DND-41 (cell line): Measurements from ENCODE around the gene TSPAN11.
A peak's percentile ranks its signal among the peaks of the same experiment; 100 is the strongest.

Experiments used
- ATAC-seq: fragments of 200-7000 bp; cut with Tn5 transposase; 3 replicates; pipeline ENCODE4 v1.9.1; 2021; ENCODE audit warnings: low read depth; ENCODE audit not compliant: insufficient read depth
- DNase-seq: peaks from one replicate; pipeline ENCODE4 v3.0.0-alpha.2; 2020
- H2AFZ ChIP-seq: 2 replicates; pipeline ENCODE4 v1.6.0; 2012; ENCODE audit warnings: low read depth, low read length
- H3K27ac ChIP-seq: 2 replicates; pipeline ENCODE4 v1.5.1; 2012; ENCODE audit warnings: low read length, inconsistent platforms
- H3K27me3 ChIP-seq: fragments of 200-600 bp; sonication (generic); 2 replicates; pipeline ENCODE4 v1.6.0; 2012; ENCODE audit warnings: low read length, mild to moderate bottlenecking, inconsistent platforms; ENCODE audit not compliant: insufficient read depth, poor library complexity
- H3K36me3 ChIP-seq: 2 replicates; pipeline ENCODE4 v1.5.1; 2012; ENCODE audit warnings: low read length, inconsistent platforms; ENCODE audit not compliant: insufficient read depth
- H3K4me1 ChIP-seq: 2 replicates; pipeline ENCODE4 v1.5.1; 2012; ENCODE audit warnings: mild to moderate bottlenecking, low read length; ENCODE audit not compliant: insufficient read depth
- H3K4me2 ChIP-seq: 2 replicates; pipeline ENCODE4 v1.6.0; 2012; ENCODE audit warnings: mild to moderate bottlenecking, moderate library complexity, low read length, inconsistent platforms; ENCODE audit not compliant: insufficient read depth
- H3K4me3 ChIP-seq, 2 experiments: fragments of 200-600 bp in 1 of 2; shearing (Covaris generic) in 1 of 2; 2 replicates each; pipeline ENCODE4 v1.5.1; 2012 to 2016; ENCODE audit warnings: inconsistent platforms in 2 of 2, low read length in 2 of 2, mild to moderate bottlenecking in 2 of 2, low read depth in 1 of 2, moderate library complexity in 1 of 2
- H3K79me2 ChIP-seq: 2 replicates; pipeline ENCODE4 v1.6.0; 2012; ENCODE audit warnings: low read length, inconsistent platforms; ENCODE audit not compliant: insufficient read depth
- H3K9ac ChIP-seq: 2 replicates; pipeline ENCODE4 v1.6.0; 2012; ENCODE audit warnings: low read depth, mild to moderate bottlenecking, inconsistent platforms, low read length, moderate library complexity
- H3K9me3 ChIP-seq: 2 replicates; pipeline ENCODE4 v1.5.1; 2012; ENCODE audit warnings: low read length, moderate library complexity, mild to moderate bottlenecking, inconsistent platforms; ENCODE audit not compliant: insufficient read depth, severe bottlenecking
- H4K20me1 ChIP-seq: 2 replicates; pipeline ENCODE4 v1.6.0; 2012; ENCODE audit warnings: low read length; ENCODE audit not compliant: insufficient read depth
- CTCF ChIP-seq: IDR thresholded peaks from 2 replicates; pipeline ENCODE4 v1.5.1; 2012; ENCODE audit warnings: borderline replicate concordance, low read length, moderate library complexity, mild to moderate bottlenecking; ENCODE audit not compliant: poor library complexity, severe bottlenecking; ENCODE audit errors: extremely low read depth
- EZH2 ChIP-seq: IDR thresholded peaks from 3 replicates; pipeline ENCODE4 v1.6.1; 2012; ENCODE audit warnings: borderline replicate concordance, low read depth, mild to moderate bottlenecking, moderate library complexity, low read length, inconsistent platforms; ENCODE audit not compliant: severe bottlenecking

TSPAN11 gene

DNA sequence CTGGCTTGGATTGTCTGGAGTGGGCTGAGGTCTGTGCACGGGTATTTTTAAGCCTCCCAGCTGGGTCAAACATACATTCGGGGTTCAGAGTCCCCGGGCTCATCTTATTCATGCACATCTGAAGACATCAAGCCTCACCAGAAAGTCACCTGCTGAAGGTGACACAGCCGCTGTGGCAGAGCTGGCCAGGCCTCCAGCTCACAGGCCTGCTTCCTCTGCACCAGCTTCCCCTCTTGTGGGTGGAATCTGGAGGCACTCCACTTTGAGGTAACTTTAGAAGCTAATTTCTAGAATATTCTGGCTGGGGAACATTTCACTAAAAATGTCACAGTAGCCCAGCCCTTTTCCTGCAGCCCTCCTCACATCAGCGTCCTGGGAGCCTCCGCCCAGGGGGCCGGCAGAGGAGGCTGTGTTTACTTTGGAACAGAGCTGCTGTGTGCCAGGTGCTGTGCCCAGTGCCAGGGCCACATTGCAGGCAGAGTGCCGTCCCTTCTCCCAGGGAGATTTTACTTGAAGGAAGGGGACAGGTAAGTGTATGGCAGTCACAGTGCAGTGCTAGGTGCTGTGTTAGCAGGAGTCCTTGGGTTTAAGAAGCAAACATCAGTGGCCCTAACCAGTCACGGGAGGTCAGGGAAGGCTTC is 62.2 kb downstream of the TSPAN11 start:
- Histone ChIP-seq H3K27me3 (no peaks in the 10 kb centered on the region), H3K4me3 (no peak overlapping the region), H3K27ac (no peak overlapping the region), H3K4me2 (no peak overlapping the region), H3K9me3 (no peaks in the 10 kb centered on the region), H2AFZ (no peak overlapping the region), H3K9ac (no peak overlapping the region), H3K4me1 (no peaks in the 10 kb centered on the region), H4K20me1 (no peaks in the 10 kb centered on the region), H3K36me3 (no peaks in the 10 kb centered on the region), H3K79me2 (no peaks in the 10 kb centered on the region)
- ATAC-seq (no peak), DNase-seq (no peak)
- TF ChIP-seq CTCF = no peak
- TF ChIP-seq EZH2 = no peak

DNA sequence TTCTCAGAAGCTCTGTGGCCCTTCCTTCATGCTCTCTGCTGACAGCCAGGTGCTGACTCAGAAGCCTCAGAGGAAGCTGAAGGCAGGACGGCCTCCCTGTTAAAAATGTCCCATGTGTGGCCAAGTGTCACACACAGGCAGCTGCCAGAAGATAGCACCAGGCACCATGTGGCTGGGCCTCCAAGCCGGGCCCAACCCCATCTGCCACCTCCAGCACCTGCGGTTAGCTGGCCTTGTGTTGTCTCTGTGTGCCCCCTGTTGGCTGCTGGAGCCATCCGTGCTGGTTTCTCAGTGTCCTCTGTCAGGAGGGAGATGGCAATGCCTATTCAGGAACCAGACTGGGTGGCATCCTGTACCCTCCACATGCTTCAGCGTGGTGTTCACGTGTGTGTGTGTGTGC is 63.2 kb downstream of the TSPAN11 start:
- Histone ChIP-seq H3K4me1 (no peaks in the 10 kb centered on the region), H3K4me2 (no peak overlapping the region), H3K36me3 (no peaks in the 10 kb centered on the region), H3K79me2 (no peaks in the 10 kb centered on the region), H3K4me3 (no peak overlapping the region), H3K27ac (no peak overlapping the region), H4K20me1 (no peaks in the 10 kb centered on the region), H3K27me3 (no peaks in the 10 kb centered on the region), H3K9ac (no peak overlapping the region), H2AFZ (no peak overlapping the region), H3K9me3 (no peaks in the 10 kb centered on the region)
- TF ChIP-seq EZH2 (no peak), CTCF (peak; percentile 61)
- DNase-seq = peak; percentile 49
- ATAC-seq = peak; percentile 75

- no peak overlapping the region for H3K4me3 ChIP-seq
- no peak overlapping the region for H3K27ac ChIP-seq
- no peaks in the 10 kb centered on the region for H3K36me3 ChIP-seq
- H3K4me2 ChIP-seq = no peak overlapping the region
- no peaks in the 10 kb centered on the region for H3K4me1 ChIP-seq
- H3K27me3 ChIP-seq = no peaks in the 10 kb centered on the region
- no peak overlapping the region for H2AFZ ChIP-seq
- no peak overlapping the region for H3K9ac ChIP-seq
- no peaks in the 10 kb centered on the region for H3K9me3 ChIP-seq
- DNase-seq (no peak), ATAC-seq (no peak)
- H4K20me1 ChIP-seq = no peaks in the 10 kb centered on the region
- no peak for TF ChIP-seq CTCF
- TF ChIP-seq EZH2 = no peak
- H3K79me2 ChIP-seq = no peaks in the 10 kb centered on the region
Observed at GRCh38 chr12:30990316-30990715, 63.8 kb downstream of the TSPAN11 start.
